GM13977 (cell line): ENCODE results near the gene HBP1.

Experiments used
- DNase-seq: peaks from one replicate; pipeline ENCODE4 v3.0.0; 2012; ENCODE audit warnings: low spot score
- in situ Hi-C: fragments of 300-500 bp; cut with MboI; formaldehyde crosslinking; loops from one replicate; pipeline ENCODE4 v1.12.0; 2022; ENCODE audit warnings: low sequenced_read_pairs, low pct_unique_long_range_greater_than_20kb, mixed read lengths, inconsistent platforms; ENCODE audit not compliant: unreplicated experiment
- TF ChIP-seq, protein P1 (sequence below): IDR thresholded peaks from 2 replicates; pipeline ENCODE4 v1.5.1; 2012; ENCODE audit warnings: mild to moderate bottlenecking, control low read depth; ENCODE audit not compliant: insufficient read depth; ENCODE audit errors: extremely low read depth, missing control alignments

HBP1 gene

DNA sequence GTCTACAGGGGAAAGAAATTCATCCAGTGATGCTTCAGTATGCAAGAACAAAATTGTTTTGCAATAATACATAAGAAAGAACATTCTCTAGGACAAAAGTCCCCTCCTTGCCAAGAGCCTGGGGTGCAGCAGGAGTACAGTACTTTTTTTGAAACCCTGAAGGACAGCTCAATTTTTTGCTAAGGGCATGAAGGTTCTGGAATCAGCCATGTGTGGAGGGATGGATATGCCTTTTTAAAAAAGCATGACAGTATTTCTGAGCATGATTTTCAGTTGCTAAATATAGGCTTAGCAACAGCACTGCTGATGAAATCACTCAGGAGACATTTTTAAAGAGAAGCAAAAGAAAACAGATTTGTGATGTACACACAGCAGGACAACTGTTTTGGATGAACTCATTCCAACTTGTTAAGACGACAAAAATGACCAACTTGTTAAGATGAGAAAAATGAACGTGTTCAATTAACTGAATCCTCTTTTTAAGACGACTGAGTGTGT, 39.3 kb downstream of the HBP1 start:
- no peak for DNase-seq
- TF ChIP-seq, protein P1, sequence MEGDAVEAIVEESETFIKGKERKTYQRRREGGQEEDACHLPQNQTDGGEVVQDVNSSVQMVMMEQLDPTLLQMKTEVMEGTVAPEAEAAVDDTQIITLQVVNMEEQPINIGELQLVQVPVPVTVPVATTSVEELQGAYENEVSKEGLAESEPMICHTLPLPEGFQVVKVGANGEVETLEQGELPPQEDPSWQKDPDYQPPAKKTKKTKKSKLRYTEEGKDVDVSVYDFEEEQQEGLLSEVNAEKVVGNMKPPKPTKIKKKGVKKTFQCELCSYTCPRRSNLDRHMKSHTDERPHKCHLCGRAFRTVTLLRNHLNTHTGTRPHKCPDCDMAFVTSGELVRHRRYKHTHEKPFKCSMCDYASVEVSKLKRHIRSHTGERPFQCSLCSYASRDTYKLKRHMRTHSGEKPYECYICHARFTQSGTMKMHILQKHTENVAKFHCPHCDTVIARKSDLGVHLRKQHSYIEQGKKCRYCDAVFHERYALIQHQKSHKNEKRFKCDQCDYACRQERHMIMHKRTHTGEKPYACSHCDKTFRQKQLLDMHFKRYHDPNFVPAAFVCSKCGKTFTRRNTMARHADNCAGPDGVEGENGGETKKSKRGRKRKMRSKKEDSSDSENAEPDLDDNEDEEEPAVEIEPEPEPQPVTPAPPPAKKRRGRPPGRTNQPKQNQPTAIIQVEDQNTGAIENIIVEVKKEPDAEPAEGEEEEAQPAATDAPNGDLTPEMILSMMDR = no peak
- in situ Hi-C loops = no loop called here

DNA sequence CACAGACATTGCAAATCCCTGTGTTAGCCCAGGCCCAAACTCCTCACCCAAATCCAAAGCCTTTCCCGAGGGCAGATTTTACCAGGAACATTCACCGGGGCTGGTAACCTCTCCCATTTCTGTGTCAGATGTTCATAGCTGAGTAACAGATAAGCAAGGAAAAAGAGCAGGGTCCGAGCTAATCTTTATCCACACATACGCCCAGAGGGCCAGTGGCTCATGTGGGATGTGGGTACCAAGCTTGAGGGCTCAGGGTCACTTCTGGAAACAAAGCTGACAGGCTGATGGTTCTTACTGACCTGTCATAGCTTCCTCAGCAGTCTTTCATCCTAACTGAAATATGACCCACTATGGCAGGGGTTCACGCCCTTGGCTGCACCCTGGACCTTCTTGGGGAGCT, 39.8 kb downstream of the HBP1 start:
- TF ChIP-seq, protein P1 = no peak
- in situ Hi-C loops = no loop called here
- DNase-seq = no peak

DNA sequence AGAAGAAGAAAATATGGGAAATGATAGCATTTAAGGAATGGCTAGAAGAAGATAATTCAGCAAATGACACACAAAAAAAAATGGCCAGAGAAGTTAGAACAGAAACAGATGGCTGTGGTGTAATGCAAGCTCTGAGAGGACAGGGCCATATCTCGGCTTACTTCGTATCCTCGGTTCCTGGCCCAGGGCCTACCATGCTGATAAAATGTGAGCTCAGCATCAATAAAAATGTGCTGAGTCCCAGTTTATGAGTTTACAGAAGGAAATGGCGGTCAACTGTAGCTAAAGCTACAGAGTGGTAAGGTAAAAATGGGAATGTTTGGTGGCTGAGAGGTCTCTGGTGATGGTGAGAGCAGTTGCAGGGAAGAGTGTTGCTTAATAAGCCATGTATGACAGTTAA, 40.8 kb downstream of the HBP1 start:
- in situ Hi-C loops = no loop called here
- TF ChIP-seq, protein P1 = no peak
- DNase-seq = no peak

DNA sequence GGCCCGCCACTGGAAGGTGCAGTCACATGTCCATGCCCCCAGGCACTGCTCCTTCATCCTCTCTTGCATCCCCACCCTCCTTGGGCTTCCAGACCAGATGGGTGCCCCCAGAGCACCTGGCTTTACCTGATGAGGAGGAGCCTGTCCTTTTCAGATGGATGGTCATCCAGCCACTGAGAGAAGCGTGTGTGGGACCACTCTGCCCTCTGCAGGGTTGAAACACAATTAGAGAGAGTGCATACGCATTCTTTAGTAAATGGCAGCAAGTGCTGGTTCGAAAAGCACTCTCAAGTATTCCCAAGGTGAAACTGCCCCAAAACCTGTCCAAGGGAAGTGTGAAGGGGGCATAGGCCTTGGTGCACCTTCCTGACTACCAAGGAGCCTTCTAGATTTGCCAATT, 41.6 kb downstream of the HBP1 start:
- TF ChIP-seq, protein P1 = no peak
- in situ Hi-C loops = no loop called here
- DNase-seq = no peak

DNA sequence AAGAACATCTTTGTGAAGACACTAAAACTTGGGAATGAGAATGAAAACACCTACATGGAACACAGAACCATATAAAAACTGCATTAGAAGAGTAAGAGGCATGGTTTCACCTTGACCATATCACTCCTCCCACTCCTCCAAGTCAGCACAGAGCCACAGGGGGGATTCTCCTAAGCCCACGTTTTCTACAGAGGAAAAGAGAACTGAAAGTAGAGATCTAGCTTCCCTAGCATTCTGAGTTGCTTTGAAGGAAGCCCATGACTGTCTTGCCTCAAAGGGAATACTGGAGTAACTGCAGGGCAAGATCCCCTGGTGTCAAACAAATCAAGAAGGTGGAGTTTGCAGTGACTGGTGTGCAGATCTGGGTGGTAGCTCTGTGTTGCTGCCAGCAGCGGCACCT, 43.9 kb downstream of the HBP1 start:
- in situ Hi-C loops = no loop called here
- DNase-seq = no peak
- TF ChIP-seq, protein P1 = no peak

DNA sequence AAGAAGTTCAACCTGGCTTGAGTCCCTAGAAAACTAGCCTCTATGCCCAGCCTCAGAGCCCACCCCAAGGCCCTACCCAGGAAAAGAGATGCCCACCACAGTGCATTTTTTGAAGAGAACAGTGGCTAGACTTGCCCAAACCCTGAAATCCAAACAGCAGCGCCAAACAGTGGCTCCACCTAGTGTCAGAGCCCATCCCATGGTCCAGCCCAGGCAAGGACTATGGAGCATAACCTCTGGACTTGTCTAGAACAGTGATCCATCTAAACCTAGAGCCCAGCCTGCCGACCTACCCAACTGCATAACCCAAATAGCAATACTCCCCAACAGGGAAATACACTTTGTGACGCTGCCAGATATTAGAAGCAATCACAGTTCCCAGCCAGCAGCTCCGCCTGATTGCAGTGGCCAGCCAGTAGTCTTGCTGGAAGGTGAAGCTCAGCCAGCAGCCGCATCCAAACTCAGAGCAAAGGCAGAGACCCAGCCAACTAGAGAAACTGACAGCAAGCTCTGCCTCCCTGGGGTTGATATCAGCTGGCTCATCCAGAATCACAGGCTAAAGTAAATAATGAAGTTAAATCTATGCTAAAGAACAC, 44.5 kb downstream of the HBP1 start:
- TF ChIP-seq, protein P1 = no peak
- in situ Hi-C loops = no loop called here

DNA sequence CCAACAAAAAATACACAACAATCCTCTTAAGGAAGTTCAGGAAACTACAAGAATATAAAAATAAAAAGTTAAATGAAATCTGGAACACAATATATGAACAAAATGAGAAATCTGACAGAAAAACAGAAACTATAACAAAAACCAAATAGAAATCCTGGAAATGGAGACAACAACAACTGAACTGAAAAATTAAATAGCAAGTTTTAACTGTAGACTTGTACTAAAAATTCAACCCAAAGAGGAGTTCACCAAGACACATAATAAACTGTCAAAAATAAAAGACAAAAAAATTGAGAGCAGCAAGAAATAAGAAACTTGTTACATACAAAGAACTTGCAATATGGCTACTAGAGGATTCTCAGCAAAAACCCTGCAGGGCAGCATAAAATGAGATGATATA, 45.1 kb downstream of the HBP1 start:
- TF ChIP-seq, protein P1 = no peak
- DNase-seq = no peak
- in situ Hi-C loops = no loop called here

More for the DNA sequence above, 44.5 kb downstream of the HBP1 start:
- DNase-seq = no peak
